A673 (cell line): ENCODE measurements around the gene SNAPC5.

ENCODE experiments used
- EZH2 ChIP-seq: fragments of 200-600 bp; sonication (generic); IDR thresholded peaks from 2 replicates; pipeline ENCODE4 v1.6.1; 2017; ENCODE audit warnings: borderline replicate concordance, low read depth, mild to moderate bottlenecking, mixed read lengths, antibody characterized with exemption, low read length; ENCODE audit not compliant: poor library complexity, severe bottlenecking
- TF ChIP-seq, protein P1 (sequence below): fragments of 300-800, 200-600 bp; sonication (generic); conservative IDR thresholded peaks from 2 replicates; pipeline ENCODE4 v1.5.1; 2017; ENCODE audit warnings: low read depth, mild to moderate bottlenecking, antibody characterized with exemption, low read length, moderate library complexity, mixed read lengths

DNA sequence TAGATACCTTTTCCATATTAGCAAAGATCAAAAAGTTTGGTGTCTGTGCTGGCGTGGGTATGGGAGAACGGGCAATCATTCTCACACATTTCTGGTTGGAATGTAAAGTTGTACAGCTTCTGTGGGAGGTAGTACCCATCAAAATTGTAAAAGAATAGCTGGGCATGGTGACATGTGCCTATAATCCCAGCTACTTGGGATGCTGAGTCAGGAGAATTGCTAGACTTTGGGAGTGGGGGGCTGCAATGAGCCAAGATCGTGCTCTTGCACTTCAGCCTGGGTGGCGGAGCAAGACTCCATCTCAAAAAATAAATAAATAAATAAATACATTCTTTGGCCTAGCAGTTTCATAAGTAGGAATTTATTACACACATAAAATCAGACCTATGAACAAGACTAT, 45.3 kb upstream of the SNAPC5 start:
- TF ChIP-seq, protein P1, sequence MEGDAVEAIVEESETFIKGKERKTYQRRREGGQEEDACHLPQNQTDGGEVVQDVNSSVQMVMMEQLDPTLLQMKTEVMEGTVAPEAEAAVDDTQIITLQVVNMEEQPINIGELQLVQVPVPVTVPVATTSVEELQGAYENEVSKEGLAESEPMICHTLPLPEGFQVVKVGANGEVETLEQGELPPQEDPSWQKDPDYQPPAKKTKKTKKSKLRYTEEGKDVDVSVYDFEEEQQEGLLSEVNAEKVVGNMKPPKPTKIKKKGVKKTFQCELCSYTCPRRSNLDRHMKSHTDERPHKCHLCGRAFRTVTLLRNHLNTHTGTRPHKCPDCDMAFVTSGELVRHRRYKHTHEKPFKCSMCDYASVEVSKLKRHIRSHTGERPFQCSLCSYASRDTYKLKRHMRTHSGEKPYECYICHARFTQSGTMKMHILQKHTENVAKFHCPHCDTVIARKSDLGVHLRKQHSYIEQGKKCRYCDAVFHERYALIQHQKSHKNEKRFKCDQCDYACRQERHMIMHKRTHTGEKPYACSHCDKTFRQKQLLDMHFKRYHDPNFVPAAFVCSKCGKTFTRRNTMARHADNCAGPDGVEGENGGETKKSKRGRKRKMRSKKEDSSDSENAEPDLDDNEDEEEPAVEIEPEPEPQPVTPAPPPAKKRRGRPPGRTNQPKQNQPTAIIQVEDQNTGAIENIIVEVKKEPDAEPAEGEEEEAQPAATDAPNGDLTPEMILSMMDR: no peak
- TF ChIP-seq EZH2: no peak
